Prostate gland (tissue), 2 donors: ENCODE results near the gene BLOC1S1.

ENCODE experiments used
- CTCF ChIP-seq, 4 experiments: fragments of 200-600 bp in 2 of 4; fragments of 450-650 bp in 2 of 4; sonication (generic) in 2 of 4; IDR thresholded peaks; 1 replicate in 3 of 4; 2 replicates in 1 of 4; pipeline ENCODE4 v1.5.1; 2016 to 2019; ENCODE audit warnings: antibody characterized with exemption in 4 of 4, mild to moderate bottlenecking in 2 of 4, moderate library complexity in 2 of 4
- POLR2A ChIP-seq: fragments of 450-650 bp; IDR thresholded peaks from one replicate; pipeline ENCODE4 v1.6.1; 2016; ENCODE audit warnings: antibody characterized with exemption, mild to moderate bottlenecking
- POLR2AphosphoS5 ChIP-seq: sonication (generic); formaldehyde crosslinking; IDR thresholded peaks from one replicate; pipeline ENCODE4 v1.6.1; 2017; ENCODE audit warnings: antibody characterized with exemption

- TF ChIP-seq CTCF (IDR thresholded peaks at IDR 0.05) = no peak
- TF ChIP-seq POLR2AphosphoS5 = no peak
- no peak for TF ChIP-seq POLR2A
Measured at GRCh38 chr12:55744340-55745030, 28.6 kb downstream of the BLOC1S1 start.
